Fibroblast of skin of left biceps (primary cell): ENCODE data around the gene SLC35F3.

Experiments
- DNase-seq, 2 experiments: peaks; one replicate each; pipeline ENCODE4 v3.0.0-alpha.2; 2013; ENCODE audit warnings: low read depth in 2 of 2

Gene SLC35F3

GRCh38 chr1:234361102-234361603 lies 456.7 kb downstream of the SLC35F3 start:
- no peak for DNase-seq

GRCh38 chr1:234362558-234362957 lies 458.1 kb downstream of the SLC35F3 start:
- DNase-seq, result no peak

GRCh38 chr1:234368320-234369032 lies 464.0 kb downstream of the SLC35F3 start:
- no peak for DNase-seq

- DNase-seq, result no peak
These were observed 464.6 kb downstream of the SLC35F3 start for GRCh38 chr1:234369033-234369430.

DNA sequence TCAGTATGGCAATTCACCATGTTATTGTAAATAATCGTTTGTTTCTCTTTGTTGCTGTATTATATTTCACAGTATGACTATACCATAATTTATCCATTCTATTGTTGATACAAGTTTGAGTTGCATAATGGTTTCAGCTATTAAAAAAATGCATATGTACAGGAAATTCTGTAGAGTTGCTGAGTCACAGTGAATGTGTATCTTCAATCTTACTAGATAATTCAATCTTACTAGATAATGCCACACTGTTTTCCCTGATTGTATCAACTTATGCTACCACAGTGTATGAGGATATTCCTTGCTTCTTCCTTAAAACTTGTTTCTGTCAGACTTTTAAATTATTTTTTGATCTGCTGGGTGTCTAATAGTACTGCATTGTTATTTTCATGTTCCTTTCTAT lies 465.3 kb downstream of the SLC35F3 start:
- peak in 1 of 2 experiments; percentile 18 for DNase-seq

DNA sequence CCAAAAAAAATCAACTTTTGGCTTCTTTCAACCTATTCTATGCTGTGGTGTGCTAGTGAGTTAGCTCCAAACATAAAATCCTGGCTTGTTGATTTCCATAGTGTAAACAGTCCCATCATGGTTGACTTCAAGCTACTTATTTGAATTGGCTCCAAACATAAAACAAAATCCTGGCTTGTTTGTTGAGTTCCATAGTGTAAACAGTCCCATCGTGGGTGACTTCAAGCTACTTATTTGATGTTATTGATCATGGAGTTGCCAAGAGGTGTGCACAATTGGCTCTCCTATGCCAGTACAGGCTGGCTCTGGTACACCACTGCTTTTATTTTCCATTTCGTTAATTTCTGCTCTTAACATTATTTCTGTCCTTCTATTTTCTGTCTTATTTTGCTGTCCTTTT lies 466.9 kb downstream of the SLC35F3 start:
- no peak for DNase-seq

DNA sequence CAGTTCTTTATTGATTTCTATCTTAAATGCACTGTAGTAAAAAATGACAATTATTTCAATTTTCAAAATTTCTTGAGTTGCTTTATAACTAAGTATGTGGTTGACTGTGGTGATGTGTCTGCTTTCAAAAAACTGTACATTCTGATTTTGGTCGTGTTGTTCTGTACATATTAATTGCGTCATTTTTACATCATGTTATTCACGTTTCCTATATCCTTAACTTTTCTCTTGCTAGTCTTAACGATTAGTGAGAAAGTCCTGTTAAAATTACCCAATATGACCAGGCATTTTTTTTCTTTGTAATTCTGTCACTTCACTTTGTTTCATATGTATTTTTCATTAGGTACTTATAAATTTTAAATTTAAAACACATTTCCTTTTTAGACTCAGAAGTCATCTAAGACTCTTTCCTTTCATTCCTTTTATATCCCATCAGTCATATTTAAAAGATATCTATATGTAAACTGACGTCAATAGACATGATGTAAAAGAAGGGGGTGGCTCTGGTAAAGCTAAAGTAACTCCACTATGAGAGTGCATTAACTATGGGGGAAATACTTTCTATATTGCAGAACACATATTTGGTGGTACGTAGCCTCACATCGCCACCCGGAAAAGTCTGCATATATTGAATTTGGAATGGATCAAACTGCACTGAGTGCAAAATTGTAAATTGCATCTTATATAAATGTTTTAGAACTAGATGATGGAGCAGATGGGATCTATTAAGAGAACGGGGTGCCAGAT lies 467.7 kb downstream of the SLC35F3 start:
- DNase-seq, result no peak

DNA sequence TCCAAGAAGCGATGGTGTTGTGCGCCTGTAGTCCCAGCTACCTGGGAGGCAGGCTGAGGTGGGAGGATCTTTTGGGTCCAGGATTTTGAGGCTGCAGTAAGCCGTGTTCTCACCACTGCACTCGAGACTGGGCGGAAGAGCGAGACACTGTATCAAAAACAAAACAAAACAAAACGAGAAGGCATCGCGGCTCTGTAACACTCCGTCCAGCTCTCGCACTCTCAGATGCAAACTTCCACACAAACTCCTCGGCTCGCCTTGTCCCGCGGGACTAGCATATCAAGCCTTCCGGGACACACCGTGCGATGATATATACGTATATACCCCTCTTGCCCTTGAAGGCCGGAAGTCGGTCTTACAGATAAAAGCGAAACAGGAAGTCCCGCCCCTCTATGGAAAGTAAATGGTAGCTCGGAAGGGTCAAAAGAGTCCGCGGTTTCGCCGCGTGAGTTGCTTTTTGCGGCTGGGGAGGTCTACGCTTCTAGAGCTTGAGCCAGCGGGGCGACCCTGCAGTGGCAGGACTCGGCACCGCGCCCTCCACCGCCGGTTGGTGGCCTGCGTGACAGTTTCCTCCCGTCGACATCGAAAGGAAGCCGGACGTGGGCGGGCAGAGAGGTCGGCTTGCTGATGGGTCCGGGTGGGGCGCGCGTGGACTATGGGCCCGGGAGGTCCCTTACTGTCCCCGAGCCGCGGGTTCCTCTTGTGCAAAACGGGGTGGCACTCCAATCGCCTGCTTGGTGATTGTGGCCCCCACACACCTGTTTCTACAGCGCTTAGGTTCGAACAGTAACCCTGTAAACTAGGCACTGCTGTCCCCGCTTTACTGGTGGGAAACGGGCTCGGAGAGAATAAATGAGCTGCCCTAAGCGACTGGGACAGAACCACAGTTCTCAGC lies 468.8 kb downstream of the SLC35F3 start, which contains the start of gene COA6:
COA6 (plus strand) TSS at position 393 of the 895 bp plus-strand sequence; CDS start at position 404, 11 bp downstream.
- DNase-seq, result peak; percentile 91

DNA sequence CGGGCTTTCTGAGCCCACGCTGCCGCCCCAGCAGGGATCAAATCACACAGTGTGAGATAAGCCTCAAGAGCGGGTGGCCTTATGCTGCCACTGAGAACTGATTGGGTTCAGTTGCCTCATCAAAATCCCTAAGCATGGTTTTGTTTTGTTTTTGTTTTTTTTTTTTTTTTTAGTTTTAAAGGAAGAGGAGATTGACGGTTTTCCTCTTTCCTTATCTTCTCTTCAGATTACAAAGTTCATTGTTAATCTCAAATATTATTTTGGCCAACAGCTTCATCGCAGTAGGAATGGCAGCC lies 469.4 kb downstream of the SLC35F3 start:
- DNase-seq, result no peak
